Measurements from ENCODE around the gene MZT2B.

GRCh38 chr2:130150181-130151144, 31.6 kb upstream of the MZT2B start:
- no peak for TF ChIP-seq CTCF (IDR thresholded peaks at IDR 0.05)
- no peak for TF ChIP-seq POLR2AphosphoS5 (IDR thresholded peaks at IDR 0.05)
- no peak for TF ChIP-seq POLR2A (IDR thresholded peaks at IDR 0.05)
